ENCODE results near the gene P3H3.

Gene P3H3

DNA sequence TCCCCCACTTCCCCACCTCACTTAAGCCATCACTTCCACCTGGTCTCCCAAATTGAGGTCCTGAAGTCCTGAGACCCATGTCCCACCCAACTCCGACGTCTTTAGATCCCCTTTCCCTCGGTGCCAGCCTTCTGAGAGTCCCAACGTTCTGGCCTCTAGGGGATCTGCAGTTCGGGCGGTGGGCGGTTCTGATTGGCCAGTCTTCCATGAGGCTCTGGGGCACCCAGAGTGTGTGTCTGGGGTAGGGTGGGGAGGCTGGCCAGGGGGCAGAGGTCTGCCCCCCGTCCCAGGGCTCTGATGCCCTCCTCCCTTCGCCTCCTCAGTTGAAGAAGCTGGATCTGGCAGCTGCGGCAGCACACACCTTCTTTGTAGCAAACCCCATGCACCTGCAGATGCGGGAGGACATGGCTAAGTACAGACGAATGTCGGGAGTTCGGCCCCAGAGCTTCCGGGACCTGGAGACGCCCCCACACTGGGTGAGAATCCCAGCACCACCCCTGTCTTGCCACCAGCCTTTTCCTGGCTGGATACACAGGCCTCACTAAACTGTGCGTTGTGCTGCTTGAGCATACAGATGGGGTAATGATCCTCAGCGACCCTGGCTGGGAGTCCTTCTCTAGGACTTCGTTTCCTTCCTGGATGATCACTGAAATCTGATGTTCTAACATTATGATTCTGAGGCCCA is 1.5 kb downstream of the P3H3 start:
- peaks cover 11% of the 10 kb centered on the region; the same call in 1 of the 2 replicates for H3K36me3 ChIP-seq (ENCODE audit: insufficient read depth, low read length)
- no peaks in the 10 kb centered on the region for H3K27me3 ChIP-seq (ENCODE audit: insufficient read depth, low read length, poor library complexity, severe bottlenecking)
- H3K4me1 ChIP-seq (ENCODE audit: insufficient read depth, low read length, poor library complexity, severe bottlenecking), result peaks cover 21% of the 10 kb centered on the region
- H3F3A ChIP-seq (ENCODE audit: low read depth), result no peaks in the 10 kb centered on the region
- peak overlapping the region; percentile 89 for H3K9ac ChIP-seq (ENCODE audit: low read depth, low read length, poor library complexity, severe bottlenecking)
- peak overlapping the region; percentile 62; the same call in 1 of the 2 replicates for H2AFZ ChIP-seq (ENCODE audit: low read length)
- H4K20me1 ChIP-seq (ENCODE audit: insufficient read depth, low read length, poor library complexity, severe bottlenecking), result no peaks in the 10 kb centered on the region
- peak overlapping the region; percentile 77 for H3K4me2 ChIP-seq (ENCODE audit: low read depth, low read length, poor library complexity, severe bottlenecking)
- H3K9me2 ChIP-seq (replicated peaks; ENCODE audit: low read depth, low read length), result no peaks in the 10 kb centered on the region
- no peaks in the 10 kb centered on the region for H3K9me3 ChIP-seq (ENCODE audit: insufficient read depth, low read depth, low read length)
- H3K4me3 ChIP-seq (ENCODE audit: low read length, poor library complexity, severe bottlenecking), result peak overlapping the region; percentile 77
- peaks cover 25% of the 10 kb centered on the region; the same call in 1 of the 2 replicates for H3K79me2 ChIP-seq (ENCODE audit: insufficient read depth, low read length)
- TF ChIP-seq EZH2phosphoT487 (IDR thresholded peaks at IDR 0.05; ENCODE audit: borderline replicate concordance), result no peak
- TF ChIP-seq, protein P1, sequence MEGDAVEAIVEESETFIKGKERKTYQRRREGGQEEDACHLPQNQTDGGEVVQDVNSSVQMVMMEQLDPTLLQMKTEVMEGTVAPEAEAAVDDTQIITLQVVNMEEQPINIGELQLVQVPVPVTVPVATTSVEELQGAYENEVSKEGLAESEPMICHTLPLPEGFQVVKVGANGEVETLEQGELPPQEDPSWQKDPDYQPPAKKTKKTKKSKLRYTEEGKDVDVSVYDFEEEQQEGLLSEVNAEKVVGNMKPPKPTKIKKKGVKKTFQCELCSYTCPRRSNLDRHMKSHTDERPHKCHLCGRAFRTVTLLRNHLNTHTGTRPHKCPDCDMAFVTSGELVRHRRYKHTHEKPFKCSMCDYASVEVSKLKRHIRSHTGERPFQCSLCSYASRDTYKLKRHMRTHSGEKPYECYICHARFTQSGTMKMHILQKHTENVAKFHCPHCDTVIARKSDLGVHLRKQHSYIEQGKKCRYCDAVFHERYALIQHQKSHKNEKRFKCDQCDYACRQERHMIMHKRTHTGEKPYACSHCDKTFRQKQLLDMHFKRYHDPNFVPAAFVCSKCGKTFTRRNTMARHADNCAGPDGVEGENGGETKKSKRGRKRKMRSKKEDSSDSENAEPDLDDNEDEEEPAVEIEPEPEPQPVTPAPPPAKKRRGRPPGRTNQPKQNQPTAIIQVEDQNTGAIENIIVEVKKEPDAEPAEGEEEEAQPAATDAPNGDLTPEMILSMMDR (conservative IDR thresholded peaks at IDR 0.05; ENCODE audit: low read length), result peak; percentile 43

DNA sequence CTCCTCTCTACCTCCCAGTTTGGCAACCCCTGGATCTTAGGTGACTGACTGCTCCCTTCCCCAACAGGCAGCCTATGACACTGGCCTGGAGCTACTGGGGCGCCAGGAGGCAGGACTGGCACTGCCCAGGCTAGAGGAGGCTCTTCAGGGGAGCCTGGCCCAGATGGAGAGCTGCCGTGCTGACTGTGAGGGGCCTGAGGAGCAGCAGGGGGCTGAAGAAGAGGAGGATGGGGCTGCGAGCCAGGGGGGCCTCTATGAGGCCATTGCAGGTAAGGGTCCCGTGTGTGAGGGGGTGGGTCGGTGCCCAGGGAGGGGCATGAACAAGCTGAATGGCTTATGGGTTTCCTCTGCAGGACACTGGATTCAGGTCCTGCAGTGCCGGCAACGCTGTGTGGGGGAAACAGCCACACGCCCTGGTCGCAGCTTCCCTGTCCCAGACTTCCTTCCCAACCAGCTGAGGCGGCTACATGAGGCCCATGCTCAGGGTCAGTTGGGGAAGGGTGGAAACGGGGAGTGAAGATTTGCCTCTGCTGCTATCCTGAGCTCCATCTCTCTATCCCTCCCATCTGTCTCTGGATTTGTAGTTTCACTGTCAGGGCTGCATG is 2.2 kb downstream of the P3H3 start:
- Histone ChIP-seq H3F3A (ENCODE audit: low read depth) (no peaks in the 10 kb centered on the region), H3K4me1 (ENCODE audit: insufficient read depth, low read length, poor library complexity, severe bottlenecking) (peaks cover 21% of the 10 kb centered on the region), H3K9ac (ENCODE audit: low read depth, low read length, poor library complexity, severe bottlenecking) (peak overlapping the region; percentile 89), H4K20me1 (ENCODE audit: insufficient read depth, low read length, poor library complexity, severe bottlenecking) (no peaks in the 10 kb centered on the region), H3K9me2 (replicated peaks; ENCODE audit: low read depth, low read length) (no peaks in the 10 kb centered on the region), H3K4me2 (ENCODE audit: low read depth, low read length, poor library complexity, severe bottlenecking) (peak overlapping the region; percentile 77), H3K79me2 (ENCODE audit: insufficient read depth, low read length) (peaks cover 25% of the 10 kb centered on the region; the same call in 1 of the 2 replicates), H3K36me3 (ENCODE audit: insufficient read depth, low read length) (peaks cover 11% of the 10 kb centered on the region; the same call in 1 of the 2 replicates), H3K27me3 (ENCODE audit: insufficient read depth, low read length, poor library complexity, severe bottlenecking) (no peaks in the 10 kb centered on the region), H2AFZ (ENCODE audit: low read length) (no peak overlapping the region), H3K9me3 (ENCODE audit: insufficient read depth, low read depth, low read length) (no peaks in the 10 kb centered on the region), H3K4me3 (ENCODE audit: low read length, poor library complexity, severe bottlenecking) (peak overlapping the region; percentile 77)
- no peak for TF ChIP-seq EZH2phosphoT487 (IDR thresholded peaks at IDR 0.05; ENCODE audit: borderline replicate concordance)
- TF ChIP-seq, protein P1 (conservative IDR thresholded peaks at IDR 0.05; ENCODE audit: low read length), result no peak

DNA sequence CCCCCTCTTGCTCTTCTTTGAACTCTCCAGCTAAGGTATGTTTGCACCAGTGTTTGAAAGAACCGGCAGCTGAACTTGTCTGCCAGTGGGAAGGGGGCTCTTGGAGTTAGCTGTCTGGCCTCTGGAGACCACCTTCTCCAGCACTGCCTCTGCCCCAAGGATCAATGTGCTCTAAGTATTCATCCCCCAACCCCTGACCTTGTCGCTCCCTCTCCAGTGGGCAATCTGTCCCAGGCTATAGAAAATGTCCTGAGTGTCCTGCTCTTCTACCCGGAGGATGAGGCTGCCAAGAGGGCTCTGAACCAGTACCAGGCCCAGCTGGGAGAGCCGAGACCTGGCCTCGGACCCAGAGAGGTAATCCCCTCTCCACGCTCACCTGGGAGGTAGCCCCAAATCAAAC is 2.8 kb downstream of the P3H3 start:
- Histone ChIP-seq H3K4me3 (ENCODE audit: low read length, poor library complexity, severe bottlenecking) (no peak overlapping the region), H3K27me3 (ENCODE audit: insufficient read depth, low read length, poor library complexity, severe bottlenecking) (no peaks in the 10 kb centered on the region), H3K9ac (ENCODE audit: low read depth, low read length, poor library complexity, severe bottlenecking) (peak overlapping the region; percentile 89), H4K20me1 (ENCODE audit: insufficient read depth, low read length, poor library complexity, severe bottlenecking) (no peaks in the 10 kb centered on the region), H3F3A (ENCODE audit: low read depth) (no peaks in the 10 kb centered on the region), H3K9me2 (replicated peaks; ENCODE audit: low read depth, low read length) (no peaks in the 10 kb centered on the region), H3K9me3 (ENCODE audit: insufficient read depth, low read depth, low read length) (no peaks in the 10 kb centered on the region), H3K36me3 (ENCODE audit: insufficient read depth, low read length) (peaks cover 11% of the 10 kb centered on the region; the same call in 1 of the 2 replicates), H3K4me2 (ENCODE audit: low read depth, low read length, poor library complexity, severe bottlenecking) (peak overlapping the region; percentile 77), H3K4me1 (ENCODE audit: insufficient read depth, low read length, poor library complexity, severe bottlenecking) (peaks cover 21% of the 10 kb centered on the region), H3K79me2 (ENCODE audit: insufficient read depth, low read length) (peaks cover 25% of the 10 kb centered on the region; the same call in 1 of the 2 replicates), H2AFZ (ENCODE audit: low read length) (no peak overlapping the region)
- no peak for TF ChIP-seq EZH2phosphoT487 (IDR thresholded peaks at IDR 0.05; ENCODE audit: borderline replicate concordance)
- TF ChIP-seq, protein P1 (conservative IDR thresholded peaks at IDR 0.05; ENCODE audit: low read length), result no peak
